Erythroblast (primary cell): Measurements from ENCODE around the gene MYH6.

Experiments used
- GATA1 ChIP-seq: IDR thresholded peaks from 2 replicates; pipeline ENCODE4 v1.6.1; 2011; ENCODE audit warnings: low read depth, mild to moderate bottlenecking, control low read depth, low read length, moderate library complexity
- POLR2A ChIP-seq: IDR thresholded peaks from 2 replicates; pipeline ENCODE4 v1.6.1; 2011; ENCODE audit warnings: mild to moderate bottlenecking, low read length

DNA sequence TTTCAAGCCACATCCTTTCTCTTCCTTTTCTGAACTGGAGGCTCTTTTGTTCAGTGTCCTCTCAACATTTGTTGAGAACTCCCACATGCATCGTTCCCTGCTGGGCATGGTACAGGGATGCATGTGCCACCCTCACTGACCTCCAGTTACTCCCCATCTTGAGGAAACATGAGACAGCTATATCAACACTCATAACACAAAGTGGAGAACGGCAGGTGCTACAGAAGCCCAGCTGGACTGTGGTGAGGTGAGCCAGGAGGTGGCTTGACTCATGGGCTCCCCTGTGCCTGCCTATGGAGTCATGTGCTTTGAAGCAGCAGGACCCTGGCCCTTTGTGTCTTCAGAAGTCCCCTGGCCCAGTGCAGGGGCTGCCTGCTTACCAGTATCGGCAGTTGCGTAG is 9.7 kb downstream of the MYH6 start:
- no peak for TF ChIP-seq POLR2A
- TF ChIP-seq GATA1, result no peak
